Smooth muscle cell (in vitro differentiated cells): ENCODE measurements around the gene CTNNA2. TPM values are rescaled to one million over a fixed set of nuclear protein-coding genes. Genes with fewer than 3 reads are reported as not detected.
A peak's percentile ranks its signal among the peaks of the same experiment; 100 is the strongest.

Source experiments
- DNase-seq: peaks from one replicate; lab custom pipeline; 2025; ENCODE audit not compliant: unreplicated experiment; lab: John Stamatoyannopoulos, UW
- H2AFZ ChIP-seq: fragments of 200-600 bp; sonication (generic); 2 replicates; pipeline ENCODE4 v1.6.0; 2016; ENCODE audit warnings: antibody characterized with exemption, low read depth, mild to moderate bottlenecking
- H3F3A ChIP-seq: fragments of 200-600 bp; sonication (generic); 2 replicates; pipeline ENCODE4 v1.6.0; 2017; ENCODE audit warnings: antibody characterized with exemption, low read depth
- H3K27ac ChIP-seq: fragments of 200-600 bp; sonication (generic); 2 replicates; pipeline ENCODE4 v1.5.1; 2016; ENCODE audit warnings: low read depth, mild to moderate bottlenecking
- H3K27me3 ChIP-seq: fragments of 200-600 bp; sonication (generic); 2 replicates; pipeline ENCODE4 v1.6.1; 2016; ENCODE audit warnings: low read depth, mild to moderate bottlenecking
- H3K36me3 ChIP-seq: fragments of 200-600 bp; sonication (generic); 2 replicates; pipeline ENCODE4 v1.5.1; 2016; ENCODE audit warnings: low read depth
- H3K4me1 ChIP-seq: fragments of 200-600 bp; sonication (generic); 2 replicates; pipeline ENCODE4 v1.5.1; 2016; ENCODE audit warnings: low read depth
- H3K4me2 ChIP-seq: fragments of 200-600 bp; sonication (generic); 2 replicates; pipeline ENCODE4 v1.6.0; 2016; ENCODE audit warnings: mild to moderate bottlenecking
- H3K4me3 ChIP-seq: fragments of 200-600 bp; sonication (generic); 2 replicates; pipeline ENCODE4 v1.5.1; 2016; ENCODE audit warnings: mild to moderate bottlenecking
- H3K79me2 ChIP-seq: fragments of 200-600 bp; sonication (generic); 2 replicates; pipeline ENCODE4 v1.6.0; 2016; ENCODE audit warnings: low read depth, mild to moderate bottlenecking
- H3K9ac ChIP-seq: fragments of 200-600 bp; sonication (generic); 2 replicates; pipeline ENCODE4 v1.6.0; 2016; ENCODE audit warnings: low read depth
- H3K9me3 ChIP-seq: fragments of 200-600 bp; sonication (generic); replicated peaks from 2 replicates; pipeline ENCODE4 v1.5.1; 2016; ENCODE audit warnings: low read depth
- H4K20me1 ChIP-seq: fragments of 200-600 bp; sonication (generic); 2 replicates; pipeline ENCODE4 v1.6.0; 2016; ENCODE audit warnings: low read depth
- WGBS: methylation state at CpG from one replicate; pipeline ENCODE4 v1.1.7; 2016; ENCODE audit warnings: low lambda C conversion rate; 5-methylcytosine and 5-hydroxymethylcytosine counted together
- polyA plus RNA-seq: library from polyadenylated mRNA; unstranded; fragments of >200 nt; fragmentation: Nextera tagmentation; extraction: Ambion mirVana; gene quantifications from 2 replicates; pipeline ENCODE4 v1.2.1, GENCODE V29; 2016
- total RNA-seq: library from RNA; depleted of rRNA; stranded (reverse); fragments of >200 nt; gene quantifications from 2 replicates; pipeline ENCODE4 v1.2.3, GENCODE V29; 2014
- TF ChIP-seq, protein P1 (sequence below): fragments of 200-600 bp; sonication (generic); IDR thresholded peaks from 2 replicates; pipeline ENCODE4 v1.5.1; 2017; ENCODE audit warnings: borderline replicate concordance, mild to moderate bottlenecking, antibody characterized with exemption; ENCODE audit not compliant: insufficient read depth, poor library complexity, severe bottlenecking

CTNNA2 gene
- total and polyA plus RNA-seq, 2 experiments from 2014 or later: not detected

DNA sequence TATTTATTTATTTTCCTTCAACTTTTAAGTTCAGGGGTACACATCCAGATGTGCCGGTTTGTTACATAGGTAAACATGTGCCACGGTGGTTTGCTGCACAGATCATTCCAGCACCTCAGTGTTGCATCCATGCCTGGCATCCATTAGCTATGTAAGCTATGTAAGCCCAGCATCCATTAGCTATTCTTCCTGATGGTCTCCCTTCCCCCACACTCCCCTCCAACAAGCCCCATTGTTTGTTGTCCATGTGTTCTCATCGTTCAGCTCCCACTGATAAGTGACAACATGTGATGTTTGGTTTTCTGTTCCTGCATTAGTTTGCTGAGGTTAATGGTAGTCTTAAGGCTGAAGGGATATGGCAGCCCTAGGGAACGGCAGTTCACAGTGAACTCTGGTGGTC lies 203.4 kb downstream of the CTNNA2 start:
- Histone ChIP-seq H3F3A (no peaks in the 10 kb centered on the region), H3K79me2 (no peaks in the 10 kb centered on the region), H3K9ac (peak overlapping the region; percentile 26), H3K9me3 (no peaks in the 10 kb centered on the region), H3K27ac (peak overlapping the region; percentile 90), H3K4me1 (peaks cover 9% of the 10 kb centered on the region), H3K4me2 (no peak overlapping the region), H3K4me3 (no peak overlapping the region), H4K20me1 (no peaks in the 10 kb centered on the region), H3K36me3 (no peaks in the 10 kb centered on the region), H3K27me3 (no peaks in the 10 kb centered on the region), H2AFZ (no peak overlapping the region)
- DNase-seq: no peak
- TF ChIP-seq, protein P1, sequence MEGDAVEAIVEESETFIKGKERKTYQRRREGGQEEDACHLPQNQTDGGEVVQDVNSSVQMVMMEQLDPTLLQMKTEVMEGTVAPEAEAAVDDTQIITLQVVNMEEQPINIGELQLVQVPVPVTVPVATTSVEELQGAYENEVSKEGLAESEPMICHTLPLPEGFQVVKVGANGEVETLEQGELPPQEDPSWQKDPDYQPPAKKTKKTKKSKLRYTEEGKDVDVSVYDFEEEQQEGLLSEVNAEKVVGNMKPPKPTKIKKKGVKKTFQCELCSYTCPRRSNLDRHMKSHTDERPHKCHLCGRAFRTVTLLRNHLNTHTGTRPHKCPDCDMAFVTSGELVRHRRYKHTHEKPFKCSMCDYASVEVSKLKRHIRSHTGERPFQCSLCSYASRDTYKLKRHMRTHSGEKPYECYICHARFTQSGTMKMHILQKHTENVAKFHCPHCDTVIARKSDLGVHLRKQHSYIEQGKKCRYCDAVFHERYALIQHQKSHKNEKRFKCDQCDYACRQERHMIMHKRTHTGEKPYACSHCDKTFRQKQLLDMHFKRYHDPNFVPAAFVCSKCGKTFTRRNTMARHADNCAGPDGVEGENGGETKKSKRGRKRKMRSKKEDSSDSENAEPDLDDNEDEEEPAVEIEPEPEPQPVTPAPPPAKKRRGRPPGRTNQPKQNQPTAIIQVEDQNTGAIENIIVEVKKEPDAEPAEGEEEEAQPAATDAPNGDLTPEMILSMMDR: no peak
- WGBS: 78% methylated on average over 4 of the region's 4 CpGs

DNA sequence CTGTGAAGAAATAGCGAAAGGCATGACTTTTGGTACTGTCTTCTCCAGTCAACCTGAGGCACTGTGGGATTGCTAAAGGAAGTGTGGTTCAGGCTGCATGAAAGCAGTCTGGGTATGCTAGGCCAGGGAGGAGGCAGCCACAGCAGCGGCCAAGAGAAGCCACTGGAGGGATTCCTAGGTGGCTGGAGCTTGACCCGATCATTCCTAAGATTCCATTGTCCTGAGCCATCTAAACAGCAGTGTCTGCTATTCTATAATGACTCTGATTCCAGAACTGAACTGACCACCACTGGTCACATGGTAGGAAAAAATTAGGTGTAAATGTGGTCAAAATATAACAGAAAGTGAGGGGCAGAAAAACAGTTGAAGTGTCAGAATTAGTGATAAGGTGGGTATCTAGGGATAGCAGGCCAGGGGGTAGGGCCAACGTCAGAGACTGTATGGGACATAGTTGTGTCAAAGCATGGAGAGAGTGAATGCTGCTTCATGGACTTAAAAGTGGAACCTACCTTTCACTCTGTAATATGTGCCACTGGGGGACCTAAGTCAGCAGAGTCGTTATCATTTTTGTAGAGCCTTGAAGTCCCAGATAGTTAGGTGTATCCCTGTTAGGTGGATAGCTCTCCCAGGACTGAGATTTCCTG lies 204.6 kb downstream of the CTNNA2 start:
- Histone ChIP-seq H3K4me2 (peak overlapping the region; percentile 42), H3K36me3 (no peaks in the 10 kb centered on the region), H3K9ac (peak overlapping the region; percentile 26), H3F3A (no peaks in the 10 kb centered on the region), H3K4me1 (peaks cover 9% of the 10 kb centered on the region), H3K27me3 (no peaks in the 10 kb centered on the region), H3K4me3 (no peak overlapping the region), H3K79me2 (no peaks in the 10 kb centered on the region), H3K9me3 (no peaks in the 10 kb centered on the region), H2AFZ (no peak overlapping the region), H4K20me1 (no peaks in the 10 kb centered on the region), H3K27ac (peak overlapping the region; percentile 90)
- DNase-seq: no peak
- 35% methylated on average over 5 of the region's 5 CpGs for WGBS
- TF ChIP-seq, protein P1: no peak

DNA sequence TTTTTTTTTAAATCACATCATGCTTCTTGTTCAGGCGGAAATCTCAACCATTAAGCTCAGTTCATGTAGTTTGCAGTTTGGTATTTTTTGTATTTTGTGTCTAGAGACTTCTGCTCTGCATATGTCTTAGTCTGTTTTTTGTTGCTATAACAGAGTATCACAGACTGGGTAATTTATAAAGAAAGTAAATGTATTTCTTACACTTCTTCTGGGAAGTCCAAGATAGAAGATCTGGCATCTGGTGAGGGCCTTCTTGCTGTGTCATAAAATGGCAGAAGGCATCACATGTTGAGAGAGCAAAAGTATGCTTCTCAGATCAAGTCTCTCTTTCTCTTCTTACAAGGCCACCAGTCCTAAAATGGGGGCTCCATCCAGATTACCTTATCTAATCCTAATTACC lies 208.2 kb downstream of the CTNNA2 start:
- no peaks in the 10 kb centered on the region for H3K79me2 ChIP-seq
- H2AFZ ChIP-seq: no peak overlapping the region
- H3K36me3 ChIP-seq: no peaks in the 10 kb centered on the region
- DNase-seq: no peak
- no peak overlapping the region for H3K27ac ChIP-seq
- H3K9ac ChIP-seq: no peak overlapping the region
- H3K4me3 ChIP-seq: no peak overlapping the region
- H4K20me1 ChIP-seq: no peaks in the 10 kb centered on the region
- H3K27me3 ChIP-seq: no peaks in the 10 kb centered on the region
- TF ChIP-seq, protein P1: no peak
- H3K4me1 ChIP-seq: peaks cover 9% of the 10 kb centered on the region
- H3K9me3 ChIP-seq: no peaks in the 10 kb centered on the region
- H3K4me2 ChIP-seq: no peak overlapping the region
- H3F3A ChIP-seq: peaks cover 6% of the 10 kb centered on the region
- 97% methylated on average over 1 of the region's 1 CpG for WGBS

DNA sequence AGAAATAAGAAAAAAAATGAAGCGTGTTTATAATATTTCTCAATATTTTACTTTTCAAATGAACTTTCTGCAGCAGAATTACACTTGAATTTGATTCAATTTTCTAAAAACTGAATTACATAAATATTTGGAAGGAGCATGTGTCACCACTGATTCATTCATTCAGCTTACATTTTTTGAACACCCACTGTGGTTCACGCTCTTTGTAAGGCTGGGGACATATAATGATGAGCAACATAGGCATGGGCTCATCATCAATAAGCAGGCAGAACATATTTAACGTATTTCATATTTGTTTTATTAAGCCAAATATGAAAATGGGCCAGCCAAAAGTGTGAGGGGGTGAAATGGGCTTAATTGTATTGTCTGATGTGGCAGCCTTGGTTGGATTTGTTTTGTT lies 209.1 kb downstream of the CTNNA2 start:
- H2AFZ ChIP-seq: no peak overlapping the region
- H3K79me2 ChIP-seq: no peaks in the 10 kb centered on the region
- H3K4me1 ChIP-seq: peaks cover 3% of the 10 kb centered on the region
- peak overlapping the region; percentile 92 for H3K27ac ChIP-seq
- DNase-seq: no peak
- WGBS: 68% methylated on average over 3 of the region's 3 CpGs
- TF ChIP-seq, protein P1: no peak
- no peaks in the 10 kb centered on the region for H3K36me3 ChIP-seq
- peak overlapping the region; percentile 29 for H3K9ac ChIP-seq
- H4K20me1 ChIP-seq: no peaks in the 10 kb centered on the region
- no peak overlapping the region for H3K4me2 ChIP-seq
- H3K4me3 ChIP-seq: no peak overlapping the region
- peaks cover 6% of the 10 kb centered on the region for H3F3A ChIP-seq
- H3K9me3 ChIP-seq: no peaks in the 10 kb centered on the region
- no peaks in the 10 kb centered on the region for H3K27me3 ChIP-seq
